Heart left ventricle (tissue), 13 donors: ENCODE results near the gene TUNAR.

Experiments used
- CTCF ChIP-seq, 12 donors: fragments of 200-600 bp; sonication (generic) in 4 of 12; IDR thresholded peaks; one replicate each; pipeline versions ENCODE4 v1.5.0 to v1.8.0; 2018 to 2022; ENCODE audit warnings: antibody characterized with exemption in 12 of 12, mild to moderate bottlenecking in 5 of 12
- POLR2A ChIP-seq, 2 donors: fragments of 450-650 bp; IDR thresholded peaks; one replicate each; pipeline ENCODE4 v1.6.1; 2017; ENCODE audit warnings: antibody characterized with exemption in 2 of 2, mild to moderate bottlenecking in 2 of 2, moderate library complexity in 2 of 2
- donor health status: ischemic (EF 13 %, LVEDD 7.1; RV severe dilation, severe dysfunction).
- donor health status: DM: no; HTN: yes; CAD: no.
- donor health status: DM: no; HTN: no; CAD: no.
- donor health status: ischemic (EF 25% LVEDD 6.9; RV normal size, moderate dysfunction).
- donor health status: ischemic (EF 25% LVEDD 5.7; RV mildly dilated, moderate dysfunction).
- donor health status: ischemic (EF 35%, LVEDD 5.7; RV mildly dilated, moderate dysfunction).
- donor health status: nonischemic (EF 11% LVEDD 7.7; RV severe dilation, severe dysfunction).
- donor health status: DM: yes; HTN: yes; CAD: no.
- donor health status: PGD.
- donor health status: ischemic (EF 29% LVEDD 5.4; RV normal size, mild dysfunction).
- donor health status: nonischemic (EF 23%, LVEDD 6.1; RV moderate dilation, normal function).

GRCh38 chr14:95871531-95871930 lies 5.1 kb upstream of the TUNAR start:
- no peak for TF ChIP-seq POLR2A (IDR thresholded peaks at IDR 0.05)
- no peak for TF ChIP-seq CTCF (IDR thresholded peaks at IDR 0.05)
